ENCODE measurements around the gene SCAP.

Gene SCAP

DNA sequence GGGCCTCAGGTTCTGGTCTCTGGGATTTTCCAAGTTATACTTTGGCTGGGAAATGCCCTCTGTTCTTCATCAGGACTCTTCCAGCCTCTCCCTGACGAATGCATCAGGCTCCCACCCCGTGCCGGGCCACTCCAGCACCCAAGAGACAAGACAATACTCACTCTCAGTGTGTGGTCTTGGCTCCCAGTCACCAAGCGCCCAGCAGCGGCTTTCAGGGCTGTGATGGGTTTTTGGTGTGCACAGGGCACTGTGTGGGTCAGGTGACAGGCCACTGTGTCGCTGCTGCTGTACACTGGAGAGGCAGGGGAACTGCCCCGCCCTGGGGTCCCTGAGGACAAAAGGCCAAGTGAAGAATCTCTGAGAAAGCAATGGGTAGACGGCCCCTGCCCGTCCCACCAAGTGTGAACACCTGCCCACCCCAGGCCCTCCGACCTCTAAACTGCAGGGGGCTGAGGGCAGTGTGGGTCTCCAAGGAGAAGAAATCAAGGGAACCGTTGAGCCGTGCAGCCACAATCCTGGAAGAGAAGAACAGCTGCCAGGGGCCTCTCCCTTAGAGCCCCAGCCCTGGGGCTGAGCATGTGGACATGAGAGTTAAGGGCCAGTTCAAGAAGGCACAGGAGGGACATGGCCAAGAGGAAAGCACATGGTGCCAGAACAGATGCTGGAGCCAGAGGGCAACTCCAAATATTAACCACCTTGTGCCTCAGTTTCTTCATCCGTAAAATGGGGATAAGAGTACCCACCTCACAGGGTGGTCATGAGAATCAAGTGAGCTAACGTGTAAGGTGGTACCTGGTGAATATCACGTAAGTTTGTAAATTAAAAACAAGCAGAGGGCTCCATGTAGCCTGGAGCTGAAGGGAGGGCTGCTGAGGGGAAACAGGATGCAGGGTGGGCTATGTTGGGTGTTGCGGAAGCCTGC lies 60.8 kb downstream of the SCAP start:
- DNase-seq (ENCODE audit: low read depth, low spot score) = no peak

DNA sequence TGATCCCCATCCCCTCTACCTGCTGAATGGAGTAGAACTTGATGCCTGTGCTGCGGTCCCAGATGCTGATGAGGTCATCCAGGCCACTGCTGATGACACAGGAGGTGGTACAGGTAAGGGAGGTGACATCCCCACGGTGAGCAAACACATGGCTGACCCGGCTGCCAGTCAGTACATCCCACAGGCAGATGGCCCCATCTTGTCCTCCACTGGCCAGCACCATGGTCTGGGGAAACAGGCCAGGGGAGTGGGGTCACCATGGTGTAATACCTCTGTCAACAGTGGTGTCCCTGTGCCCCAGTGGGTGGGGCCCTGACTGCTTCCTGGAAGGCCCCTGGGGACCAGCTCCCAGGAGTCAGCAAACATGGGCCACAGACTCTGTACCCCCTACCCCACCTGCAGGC lies 61.6 kb downstream of the SCAP start:
- no peak for DNase-seq (ENCODE audit: low read depth, low spot score)

DNA sequence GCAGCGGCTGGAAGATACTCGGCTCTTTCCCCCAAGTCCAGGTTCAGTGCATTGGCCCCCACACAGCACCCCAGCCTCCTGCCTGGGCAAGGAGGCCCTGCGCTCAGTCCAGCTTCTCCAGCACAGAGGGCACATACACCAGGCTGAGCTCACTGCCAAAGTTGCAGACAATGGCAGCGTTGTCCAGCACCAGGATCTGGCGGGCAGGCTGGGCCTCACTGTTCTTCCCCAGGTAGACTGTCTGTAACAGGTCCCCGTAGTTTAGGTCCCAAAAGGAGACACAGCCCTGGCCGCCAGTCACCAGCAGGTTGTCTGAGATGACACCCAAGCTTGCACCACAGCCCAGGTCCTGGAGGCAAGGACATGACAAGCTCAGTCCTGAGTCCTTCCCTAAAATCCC lies 62.0 kb downstream of the SCAP start:
- no peak for DNase-seq (ENCODE audit: low read depth, low spot score)

DNA sequence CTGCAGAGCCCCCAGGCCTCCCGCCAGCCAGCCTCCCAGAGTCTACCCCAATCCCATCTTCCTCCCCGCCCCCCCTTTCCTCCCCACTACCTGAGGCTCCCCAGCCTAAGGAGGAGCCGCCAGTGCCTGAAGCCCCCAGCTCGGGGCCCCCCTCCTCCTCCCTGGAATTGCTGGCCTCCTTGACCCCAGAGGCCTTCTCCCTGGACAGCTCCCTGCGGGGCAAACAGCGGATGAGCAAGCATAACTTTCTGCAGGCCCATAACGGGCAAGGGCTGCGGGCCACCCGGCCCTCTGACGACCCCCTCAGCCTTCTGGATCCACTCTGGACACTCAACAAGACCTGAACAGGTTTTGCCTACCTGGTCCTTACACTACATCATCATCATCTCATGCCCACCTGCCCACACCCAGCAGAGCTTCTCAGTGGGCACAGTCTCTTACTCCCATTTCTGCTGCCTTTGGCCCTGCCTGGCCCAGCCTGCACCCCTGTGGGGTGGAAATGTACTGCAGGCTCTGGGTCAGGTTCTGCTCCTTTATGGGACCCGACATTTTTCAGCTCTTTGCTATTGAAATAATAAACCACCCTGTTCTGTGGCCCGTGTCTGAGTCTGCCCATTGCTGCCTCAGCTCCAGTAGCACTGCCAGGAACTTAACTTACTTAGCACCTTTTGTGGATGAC lies 62.8 kb downstream of the SCAP start:
- DNase-seq (ENCODE audit: low read depth, low spot score) = no peak

DNA sequence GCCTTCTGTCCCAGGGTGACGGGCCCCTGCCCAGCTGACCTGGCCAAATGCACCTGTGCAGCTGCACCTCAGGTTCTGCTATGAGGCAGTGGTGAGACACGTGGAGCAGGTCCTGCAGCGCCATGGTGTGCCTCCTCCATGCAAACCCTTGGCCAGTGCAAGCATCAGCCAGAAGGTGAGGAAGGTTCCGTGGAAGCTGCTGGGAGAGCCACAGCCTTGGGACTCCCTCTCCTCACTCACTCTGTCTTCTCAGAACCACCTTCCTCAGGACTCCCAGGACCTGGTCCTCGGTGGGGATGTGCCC lies 63.3 kb downstream of the SCAP start:
- no peak for DNase-seq (ENCODE audit: low read depth, low spot score)

DNA sequence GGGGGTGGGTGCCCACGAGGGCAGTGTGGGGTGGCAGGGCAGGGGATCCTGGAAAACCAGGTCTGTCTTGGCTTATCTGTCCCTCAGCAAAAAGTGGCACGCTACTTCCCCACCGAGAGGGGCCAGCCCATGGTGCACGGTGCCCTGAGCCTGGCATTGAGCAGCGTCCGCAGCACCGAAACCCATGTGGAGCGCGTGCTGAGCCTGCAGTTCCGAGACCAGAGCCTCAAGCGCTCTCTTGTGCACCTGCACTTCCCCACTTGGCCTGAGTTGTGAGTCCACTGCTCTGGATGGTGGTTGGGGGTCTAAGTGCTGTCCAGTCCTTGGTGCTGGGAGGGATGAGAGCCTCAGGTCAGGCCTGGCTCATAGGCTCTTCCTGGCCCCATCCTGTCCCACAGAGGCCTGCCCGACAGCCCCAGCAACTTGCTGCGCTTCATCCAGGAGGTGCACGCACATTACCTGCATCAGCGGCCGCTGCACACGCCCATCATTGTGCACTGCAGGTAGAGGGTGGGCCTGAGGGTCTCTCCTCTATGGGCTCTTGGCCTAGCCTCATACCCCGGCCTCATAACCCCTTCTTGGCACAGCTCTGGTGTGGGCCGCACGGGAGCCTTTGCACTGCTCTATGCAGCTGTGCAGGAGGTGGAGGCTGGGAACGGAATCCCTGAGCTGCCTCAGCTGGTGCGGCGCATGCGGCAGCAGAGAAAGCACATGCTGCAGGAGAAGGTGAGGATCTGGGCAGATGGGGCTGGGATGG lies 63.9 kb downstream of the SCAP start:
- DNase-seq (ENCODE audit: low read depth, low spot score) = no peak

DNA sequence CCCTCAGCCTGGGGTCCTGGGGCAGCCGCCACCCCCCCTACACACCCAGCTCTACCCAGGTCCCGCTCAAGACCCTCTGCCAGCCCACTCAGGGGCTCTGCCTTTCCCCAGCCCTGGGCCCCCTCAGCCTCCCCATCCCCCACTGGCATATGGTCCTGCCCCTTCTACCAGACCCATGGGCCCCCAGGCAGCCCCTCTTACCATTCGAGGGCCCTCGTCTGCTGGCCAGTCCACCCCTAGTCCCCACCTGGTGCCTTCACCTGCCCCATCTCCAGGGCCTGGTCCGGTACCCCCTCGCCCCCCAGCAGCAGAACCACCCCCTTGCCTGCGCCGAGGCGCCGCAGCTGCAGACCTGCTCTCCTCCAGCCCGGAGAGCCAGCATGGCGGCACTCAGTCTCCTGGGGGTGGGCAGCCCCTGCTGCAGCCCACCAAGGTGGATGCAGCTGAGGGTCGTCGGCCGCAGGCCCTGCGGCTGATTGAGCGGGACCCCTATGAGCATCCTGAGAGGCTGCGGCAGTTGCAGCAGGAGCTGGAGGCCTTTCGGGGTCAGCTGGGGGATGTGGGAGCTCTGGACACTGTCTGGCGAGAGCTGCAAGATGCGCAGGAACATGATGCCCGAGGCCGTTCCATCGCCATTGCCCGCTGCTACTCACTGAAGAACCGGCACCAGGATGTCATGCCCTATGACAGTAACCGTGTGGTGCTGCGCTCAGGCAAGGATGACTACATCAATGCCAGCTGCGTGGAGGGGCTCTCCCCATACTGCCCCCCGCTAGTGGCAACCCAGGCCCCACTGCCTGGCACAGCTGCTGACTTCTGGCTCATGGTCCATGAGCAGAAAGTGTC lies 64.7 kb downstream of the SCAP start:
- DNase-seq (ENCODE audit: low read depth, low spot score) = no peak

DNA sequence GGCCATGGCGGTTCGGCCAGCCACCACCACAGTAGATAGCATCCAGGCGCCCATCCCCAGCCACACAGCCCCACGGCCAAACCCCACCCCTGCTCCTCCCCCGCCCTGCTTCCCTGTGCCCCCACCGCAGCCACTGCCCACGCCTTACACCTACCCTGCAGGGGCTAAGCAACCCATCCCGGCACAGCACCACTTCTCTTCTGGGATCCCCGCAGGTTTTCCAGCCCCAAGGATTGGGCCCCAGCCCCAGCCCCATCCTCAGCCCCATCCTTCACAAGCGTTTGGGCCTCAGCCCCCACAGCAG lies 65.4 kb downstream of the SCAP start:
- DNase-seq (ENCODE audit: low read depth, low spot score) = no peak

DNA sequence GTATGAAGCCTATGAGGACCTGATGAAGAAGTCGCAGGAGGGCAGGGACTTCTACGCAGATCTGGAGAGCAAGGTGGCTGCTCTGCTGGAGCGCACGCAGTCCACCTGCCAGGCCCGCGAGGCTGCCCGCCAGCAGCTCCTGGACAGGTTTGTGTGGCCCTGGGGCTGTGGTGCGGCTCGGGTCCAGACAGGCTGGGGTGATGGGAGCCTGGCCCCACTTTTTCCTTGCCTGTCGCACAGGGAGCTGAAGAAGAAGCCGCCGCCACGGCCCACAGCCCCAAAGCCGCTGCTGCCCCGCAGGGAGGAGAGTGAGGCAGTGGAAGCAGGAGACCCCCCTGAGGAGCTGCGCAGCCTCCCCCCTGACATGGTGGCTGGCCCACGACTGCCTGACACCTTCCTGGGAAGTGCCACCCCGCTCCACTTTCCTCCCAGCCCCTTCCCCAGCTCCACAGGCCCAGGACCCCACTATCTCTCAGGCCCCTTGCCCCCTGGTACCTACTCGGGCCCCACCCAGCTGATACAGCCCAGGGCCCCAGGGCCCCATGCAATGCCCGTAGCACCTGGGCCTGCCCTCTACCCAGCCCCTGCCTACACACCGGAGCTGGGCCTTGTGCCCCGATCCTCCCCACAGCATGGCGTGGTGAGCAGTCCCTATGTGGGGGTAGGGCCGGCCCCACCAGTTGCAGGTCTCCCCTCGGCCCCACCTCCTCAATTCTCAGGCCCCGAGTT lies 65.9 kb downstream of the SCAP start:
- DNase-seq (ENCODE audit: low read depth, low spot score) = no peak

DNA sequence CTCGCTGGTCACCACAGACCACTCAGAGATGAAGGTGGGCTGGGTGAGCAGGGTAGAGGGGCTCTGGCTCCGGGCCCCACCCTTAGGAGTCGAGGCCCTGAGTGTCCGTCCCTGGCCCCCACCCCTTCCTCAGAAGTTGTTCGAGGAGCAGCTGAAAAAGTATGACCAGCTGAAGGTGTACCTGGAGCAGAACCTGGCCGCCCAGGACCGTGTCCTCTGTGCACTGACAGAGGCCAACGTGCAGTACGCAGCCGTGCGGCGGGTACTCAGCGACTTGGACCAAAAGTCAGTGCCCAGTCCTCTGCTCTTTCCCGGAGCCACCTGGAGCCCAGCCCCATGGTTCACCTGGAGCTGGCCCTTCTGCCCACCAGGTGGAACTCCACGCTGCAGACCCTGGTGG lies 66.5 kb downstream of the SCAP start:
- no peak for DNase-seq (ENCODE audit: low read depth, low spot score)

DNA sequence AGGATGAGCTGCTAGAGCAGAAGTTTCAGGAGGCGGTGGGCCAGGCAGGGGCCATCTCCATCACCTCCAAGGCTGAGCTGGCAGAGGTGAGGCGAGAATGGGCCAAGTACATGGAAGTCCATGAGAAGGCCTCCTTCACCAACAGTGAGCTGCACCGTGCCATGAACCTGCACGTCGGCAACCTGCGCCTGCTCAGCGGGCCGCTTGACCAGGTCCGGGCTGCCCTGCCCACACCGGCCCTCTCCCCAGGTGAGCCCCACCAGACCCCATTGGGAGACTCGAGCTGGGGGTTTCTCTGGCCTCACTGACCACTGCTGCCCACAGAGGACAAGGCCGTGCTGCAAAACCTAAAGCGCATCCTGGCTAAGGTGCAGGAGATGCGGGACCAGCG lies 66.9 kb downstream of the SCAP start:
- DNase-seq (ENCODE audit: low read depth, low spot score) = no peak

DNA sequence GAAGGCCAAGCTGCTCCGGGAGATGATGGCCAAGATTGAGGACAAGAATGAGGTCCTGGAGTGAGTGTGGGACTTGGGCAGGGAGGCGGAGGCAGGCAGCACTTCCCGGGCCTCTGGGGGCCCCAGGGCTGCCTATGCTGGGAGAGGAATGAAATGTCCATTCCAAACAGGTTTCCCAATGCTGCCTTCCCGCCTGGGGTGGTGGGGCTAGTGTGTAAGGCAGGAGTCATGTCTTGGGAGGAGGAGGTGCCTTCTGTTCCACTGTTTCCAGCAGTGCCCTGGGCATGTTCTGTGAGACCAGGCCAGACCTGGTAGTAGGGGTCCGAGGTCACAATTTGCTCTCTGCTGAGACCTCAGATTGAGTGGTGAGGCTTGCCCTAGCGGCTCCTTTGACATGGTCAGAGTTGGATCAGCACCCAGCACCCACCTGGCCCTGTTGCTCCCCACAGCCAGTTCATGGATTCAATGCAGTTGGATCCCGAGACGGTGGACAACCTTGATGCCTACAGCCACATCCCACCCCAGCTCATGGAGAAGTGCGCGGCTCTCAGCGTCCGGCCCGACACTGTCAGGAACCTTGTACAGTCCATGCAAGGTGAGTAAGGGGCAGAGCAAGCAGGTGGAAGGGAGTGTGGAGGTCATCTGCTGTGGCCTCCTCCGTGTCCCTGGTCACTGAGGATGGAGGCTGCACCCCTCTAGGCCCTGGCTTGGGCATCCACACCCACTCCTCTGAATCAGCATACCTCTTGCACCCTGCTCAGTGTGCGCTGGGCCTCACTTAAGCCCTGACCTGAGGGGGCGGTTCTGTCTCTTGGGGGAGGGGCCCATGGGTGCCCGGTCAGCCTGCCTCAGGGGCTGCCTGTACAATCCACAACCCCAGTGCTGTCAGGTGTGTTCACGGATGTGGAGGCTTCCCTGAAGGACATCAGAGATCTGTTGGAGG lies 67.6 kb downstream of the SCAP start:
- no peak for DNase-seq (ENCODE audit: low read depth, low spot score)

DNA sequence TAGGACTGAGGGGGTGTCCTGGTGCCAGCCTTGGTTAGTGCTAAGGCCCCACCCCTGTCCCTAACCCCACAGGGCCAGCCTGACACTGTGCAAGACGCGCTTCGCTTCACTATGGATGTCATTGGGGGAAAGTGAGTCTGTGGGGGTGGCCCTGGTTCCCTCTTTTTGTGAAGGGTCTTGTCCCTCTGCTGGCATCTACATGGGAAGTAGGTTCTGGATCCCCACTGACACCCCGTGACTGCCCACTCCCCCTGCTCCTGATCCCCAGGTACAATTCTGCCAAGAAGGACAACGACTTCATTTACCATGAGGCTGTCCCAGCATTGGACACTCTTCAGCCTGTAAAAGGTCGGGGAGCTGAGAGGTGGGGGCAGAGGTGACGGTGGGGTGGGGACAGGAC lies 68.5 kb downstream of the SCAP start:
- DNase-seq (ENCODE audit: low read depth, low spot score) = no peak

DNA sequence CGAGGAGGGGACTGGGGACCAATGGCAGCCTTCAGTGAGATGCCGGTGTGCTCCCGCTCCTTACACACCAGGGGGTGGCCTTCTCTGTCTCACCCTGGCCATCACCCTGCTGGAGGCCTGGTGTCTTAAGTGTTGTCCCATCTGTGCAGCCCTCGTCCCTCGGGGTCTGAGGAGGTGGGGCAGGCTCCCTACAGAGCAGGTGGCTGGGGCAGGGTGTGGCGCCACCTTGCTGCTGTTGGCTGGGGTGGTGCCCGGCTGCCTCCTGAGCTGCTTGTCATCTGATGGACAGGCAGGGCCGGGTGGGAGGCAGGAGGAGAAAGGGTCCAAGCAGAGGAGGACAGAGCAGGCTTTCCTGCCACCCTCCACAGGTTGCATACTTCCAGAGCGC lies 69.0 kb downstream of the SCAP start:
- DNase-seq (ENCODE audit: low read depth, low spot score) = no peak

DNA sequence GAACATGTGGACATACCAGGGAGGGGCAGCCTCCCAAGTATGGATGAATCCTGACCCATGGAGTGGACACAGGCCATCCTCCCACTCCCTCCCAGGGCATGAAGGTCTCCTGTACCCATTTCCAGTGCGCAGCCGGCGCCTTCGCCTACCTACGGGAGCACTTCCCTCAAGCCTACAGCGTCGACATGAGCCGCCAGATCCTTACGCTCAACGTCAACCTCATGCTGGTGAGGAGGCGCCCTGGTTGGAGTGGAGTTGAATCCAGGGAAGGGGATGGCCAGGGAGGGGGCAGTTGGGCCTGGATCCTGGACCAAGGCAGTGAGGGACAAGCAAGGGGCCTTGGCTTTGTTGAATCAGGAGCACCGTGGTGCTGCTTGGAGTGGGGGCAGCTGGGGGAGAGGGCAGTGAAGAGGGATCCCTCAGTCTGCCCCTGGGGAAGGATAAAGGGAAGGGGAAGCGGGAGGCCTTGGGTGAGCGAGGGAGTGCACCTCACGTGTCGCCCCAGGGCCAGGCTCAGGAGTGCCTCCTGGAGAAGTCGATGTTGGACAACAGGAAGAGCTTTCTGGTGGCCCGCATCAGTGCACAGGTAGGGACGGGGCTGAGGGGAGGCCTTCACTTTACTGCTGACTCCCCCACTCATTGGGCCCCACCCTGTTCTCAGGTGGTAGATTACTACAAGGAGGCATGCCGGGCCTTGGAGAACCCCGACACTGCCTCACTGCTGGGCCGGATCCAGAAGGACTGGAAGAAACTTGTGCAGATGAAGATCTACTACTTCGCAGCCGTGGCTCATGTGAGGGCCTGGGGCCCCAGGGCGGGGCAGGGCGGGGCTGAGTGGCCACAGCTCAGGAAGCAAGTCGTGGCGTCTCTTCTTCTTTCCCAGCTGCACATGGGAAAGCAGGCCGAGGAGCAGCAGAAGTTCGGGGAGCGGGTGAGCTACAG lies 69.7 kb downstream of the SCAP start:
- no peak for DNase-seq (ENCODE audit: low read depth, low spot score)

DNA sequence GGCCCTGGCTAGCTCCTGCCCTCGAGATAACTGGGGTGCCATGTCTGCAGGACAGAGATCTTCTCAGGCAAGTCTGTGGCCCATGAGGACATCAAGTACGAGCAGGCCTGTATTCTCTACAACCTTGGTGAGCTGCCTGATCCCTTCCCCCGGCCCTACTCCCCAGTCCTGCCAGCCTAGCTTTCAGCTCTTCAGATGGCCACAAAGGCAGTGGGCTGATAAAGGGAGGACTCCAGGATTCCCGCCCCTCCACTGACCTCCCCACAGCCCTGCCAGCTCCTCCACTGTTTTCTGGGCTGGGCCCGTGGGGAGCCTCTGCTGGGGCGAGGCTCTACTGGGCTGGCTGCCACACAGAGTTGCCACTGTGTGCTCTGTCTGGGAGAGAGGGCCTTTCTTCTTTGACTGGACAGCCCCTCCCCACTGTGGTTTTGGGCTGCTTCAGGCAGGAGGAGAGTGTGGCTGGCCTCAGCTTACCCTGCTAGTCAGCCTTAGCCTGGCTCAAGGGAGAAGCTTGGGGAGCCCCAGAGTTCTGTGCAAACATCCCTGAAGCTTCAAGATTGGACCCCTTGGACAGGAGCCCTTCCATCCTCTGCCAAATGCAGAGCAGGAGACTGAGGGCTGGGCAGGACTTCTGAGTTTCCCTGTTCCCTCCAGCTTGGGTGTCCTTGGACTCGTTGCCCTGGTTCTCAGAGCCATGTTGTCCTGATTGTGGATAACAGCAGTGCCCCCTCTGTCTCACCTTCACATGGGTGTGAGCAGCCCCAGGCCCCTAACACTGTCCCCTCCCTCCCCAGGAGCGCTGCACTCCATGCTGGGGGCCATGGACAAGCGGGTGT lies 70.6 kb downstream of the SCAP start:
- DNase-seq (ENCODE audit: low read depth, low spot score) = no peak

DNA sequence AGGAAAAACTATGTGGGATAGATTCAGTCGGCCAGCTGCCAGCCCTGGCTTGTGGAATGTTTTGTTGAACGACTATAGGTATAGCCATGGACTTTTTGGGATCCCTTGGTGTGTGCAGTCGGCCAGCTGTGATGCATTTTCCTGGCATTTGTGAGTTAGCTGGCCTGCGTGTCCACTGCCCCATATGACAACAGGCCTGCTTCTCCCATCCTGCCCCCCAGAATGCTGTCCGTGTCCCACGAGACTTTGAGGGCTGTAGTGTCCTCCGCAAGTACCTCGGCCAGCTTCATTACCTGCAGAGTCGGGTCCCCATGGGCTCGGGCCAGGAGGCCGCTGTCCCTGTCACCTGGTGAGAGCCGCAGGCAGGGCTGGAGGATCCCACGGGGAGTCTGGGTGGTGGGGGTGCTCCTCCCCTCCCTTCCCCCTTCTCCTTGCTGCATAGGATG lies 71.3 kb downstream of the SCAP start:
- DNase-seq (ENCODE audit: low read depth, low spot score) = no peak

Measured in activated naive CD8-positive, alpha-beta T cell treated with anti-CD3 and anti-CD28 coated beads, Interleukin-2, amount 50 U/mL, for 16 hours (primary cell).